ENCODE measurements around the gene NOTO. TPM values are rescaled to one million over a fixed set of nuclear protein-coding genes. Genes with fewer than 3 reads are reported as not detected.

NOTO gene
- total and polyA plus RNA-seq, 2 experiments from 2014 or later = not detected

DNA sequence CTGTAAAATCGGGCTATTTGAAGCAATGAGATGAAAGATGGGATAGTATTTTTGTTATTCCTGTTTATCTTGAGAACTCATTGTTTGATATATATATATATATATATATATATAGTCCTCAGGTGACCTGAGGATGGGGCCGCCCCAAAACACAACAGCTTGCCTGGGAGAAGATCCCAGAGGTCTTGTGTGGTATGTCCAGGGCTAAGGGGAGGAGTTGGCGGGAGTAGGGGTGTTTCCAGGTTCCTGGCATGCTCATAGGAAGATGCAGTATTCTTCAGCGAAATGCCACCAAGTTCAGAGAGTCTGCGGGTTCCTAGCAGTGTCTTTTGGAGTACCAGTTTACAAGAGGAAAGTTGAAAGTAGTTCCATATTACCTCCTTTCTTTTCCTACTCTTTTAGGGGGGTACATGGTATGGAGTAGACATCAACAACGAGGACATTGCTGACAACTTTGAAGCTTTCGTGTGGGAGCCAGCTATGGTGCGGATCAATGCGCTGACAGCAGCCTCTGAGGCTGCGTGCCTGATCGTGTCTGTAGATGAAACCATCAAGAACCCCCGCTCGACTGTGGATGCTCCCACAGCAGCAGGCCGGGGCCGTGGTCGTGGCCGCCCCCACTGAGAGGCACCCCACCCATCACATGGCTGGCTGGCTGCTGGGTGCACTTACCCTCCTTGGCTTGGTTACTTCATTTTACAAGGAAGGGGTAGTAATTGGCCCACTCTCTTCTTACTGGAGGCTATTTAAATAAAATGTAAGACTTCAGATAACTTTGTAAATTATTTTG is 50.1 kb downstream of the NOTO start:
- TF ChIP-seq, protein P1, sequence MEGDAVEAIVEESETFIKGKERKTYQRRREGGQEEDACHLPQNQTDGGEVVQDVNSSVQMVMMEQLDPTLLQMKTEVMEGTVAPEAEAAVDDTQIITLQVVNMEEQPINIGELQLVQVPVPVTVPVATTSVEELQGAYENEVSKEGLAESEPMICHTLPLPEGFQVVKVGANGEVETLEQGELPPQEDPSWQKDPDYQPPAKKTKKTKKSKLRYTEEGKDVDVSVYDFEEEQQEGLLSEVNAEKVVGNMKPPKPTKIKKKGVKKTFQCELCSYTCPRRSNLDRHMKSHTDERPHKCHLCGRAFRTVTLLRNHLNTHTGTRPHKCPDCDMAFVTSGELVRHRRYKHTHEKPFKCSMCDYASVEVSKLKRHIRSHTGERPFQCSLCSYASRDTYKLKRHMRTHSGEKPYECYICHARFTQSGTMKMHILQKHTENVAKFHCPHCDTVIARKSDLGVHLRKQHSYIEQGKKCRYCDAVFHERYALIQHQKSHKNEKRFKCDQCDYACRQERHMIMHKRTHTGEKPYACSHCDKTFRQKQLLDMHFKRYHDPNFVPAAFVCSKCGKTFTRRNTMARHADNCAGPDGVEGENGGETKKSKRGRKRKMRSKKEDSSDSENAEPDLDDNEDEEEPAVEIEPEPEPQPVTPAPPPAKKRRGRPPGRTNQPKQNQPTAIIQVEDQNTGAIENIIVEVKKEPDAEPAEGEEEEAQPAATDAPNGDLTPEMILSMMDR (IDR thresholded peaks at IDR 0.05; ENCODE audit: low read depth, low read length) = no peak
- H3K4me3 ChIP-seq = no peak overlapping the region
- peaks cover 54% of the 10 kb centered on the region for H3K36me3 ChIP-seq
- H3K27me3 ChIP-seq = no peaks in the 10 kb centered on the region
- no peaks in the 10 kb centered on the region for H3K4me1 ChIP-seq (ENCODE audit: low read depth)
- no peaks in the 10 kb centered on the region for H3K9me3 ChIP-seq (ENCODE audit: low read depth)
- H3K27ac ChIP-seq = no peak overlapping the region
- DNase-seq (ENCODE audit: low read depth in 1 of 2, low spot score in 1 of 2) = no peak

DNA sequence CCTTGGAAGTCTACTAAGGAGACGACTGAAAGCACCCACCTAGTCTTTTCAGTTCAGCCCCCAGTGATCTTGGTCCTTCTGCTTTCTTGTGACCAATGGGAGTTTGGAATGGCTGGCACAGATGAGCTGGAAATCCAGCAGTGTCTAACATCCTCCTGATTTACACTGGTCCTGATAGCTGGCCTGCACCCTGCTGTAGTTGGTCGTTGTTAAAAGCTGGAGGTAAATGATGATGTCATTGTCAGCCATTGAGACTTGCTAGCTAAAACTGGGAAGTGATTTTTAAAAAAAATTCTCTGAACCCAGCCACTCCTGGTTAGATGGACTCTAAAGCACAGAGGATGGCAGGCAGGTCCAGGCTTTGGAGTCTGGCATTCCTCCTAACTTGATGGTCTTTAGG is 51.0 kb downstream of the NOTO start:
- TF ChIP-seq, protein P1 (IDR thresholded peaks at IDR 0.05; ENCODE audit: low read depth, low read length) = no peak
- Histone ChIP-seq H3K27me3 (no peaks in the 10 kb centered on the region), H3K4me1 (ENCODE audit: low read depth) (no peaks in the 10 kb centered on the region), H3K4me3 (no peak overlapping the region), H3K27ac (no peak overlapping the region), H3K36me3 (peaks cover 47% of the 10 kb centered on the region), H3K9me3 (ENCODE audit: low read depth) (no peaks in the 10 kb centered on the region)
- DNase-seq (ENCODE audit: low read depth in 1 of 2, low spot score in 1 of 2) = no peak

DNA sequence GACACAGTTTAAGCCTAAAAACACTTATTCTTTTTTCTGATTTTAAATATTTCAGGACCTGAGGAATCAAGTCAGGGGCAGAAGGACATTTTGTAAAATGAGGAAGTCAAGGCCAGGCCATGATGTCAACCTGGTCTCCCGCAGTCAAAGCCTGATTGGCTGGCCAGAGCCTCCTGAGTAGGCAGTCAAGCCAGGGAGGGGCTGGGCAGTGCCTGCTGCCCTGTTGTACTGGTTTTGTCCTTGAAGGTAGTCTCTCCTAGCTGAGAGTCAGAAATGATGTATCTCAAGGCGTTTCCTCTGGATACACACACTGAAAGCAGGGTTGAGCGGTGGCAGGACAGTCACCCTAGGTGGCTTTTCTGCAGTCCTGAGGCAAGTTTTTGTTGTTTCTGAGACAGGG is 51.5 kb downstream of the NOTO start:
- Histone ChIP-seq H3K9me3 (ENCODE audit: low read depth) (no peaks in the 10 kb centered on the region), H3K36me3 (peaks cover 42% of the 10 kb centered on the region), H3K27ac (no peak overlapping the region), H3K4me1 (ENCODE audit: low read depth) (no peaks in the 10 kb centered on the region), H3K4me3 (no peak overlapping the region), H3K27me3 (no peaks in the 10 kb centered on the region)
- TF ChIP-seq, protein P1 (IDR thresholded peaks at IDR 0.05; ENCODE audit: low read depth, low read length) = no peak
- no peak for DNase-seq (ENCODE audit: low read depth in 1 of 2, low spot score in 1 of 2)

DNA sequence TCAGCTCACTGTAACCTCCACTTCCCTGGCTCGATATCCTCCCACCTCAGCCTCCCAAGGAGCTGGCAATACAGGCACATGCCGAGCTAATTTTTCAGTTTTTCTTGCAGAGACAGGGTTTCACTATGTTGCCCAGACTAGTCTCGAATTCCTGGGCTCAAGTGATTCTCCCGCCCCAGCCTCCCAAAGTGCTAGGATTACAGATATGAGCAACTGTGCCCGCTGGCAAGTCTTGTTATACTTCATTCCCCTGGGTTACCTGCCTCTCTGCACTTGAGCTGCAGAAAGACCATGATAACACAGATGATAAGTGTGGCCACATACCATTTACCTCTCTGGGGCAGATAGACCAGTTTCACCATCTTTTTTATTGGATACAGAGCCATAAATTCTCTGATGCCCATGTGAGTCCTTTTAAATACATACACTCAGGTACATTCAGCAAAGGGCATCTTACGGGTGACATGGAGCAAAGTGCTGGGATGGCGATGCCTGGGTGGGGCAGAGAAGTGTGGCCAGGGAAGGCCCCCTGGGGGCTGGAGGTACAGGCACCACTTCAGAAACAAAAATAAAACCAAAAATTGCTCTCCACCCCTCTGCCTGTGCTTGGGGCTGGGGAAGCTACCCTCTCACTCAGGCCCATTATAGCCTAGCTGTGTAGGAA is 52.1 kb downstream of the NOTO start:
- TF ChIP-seq, protein P1 (IDR thresholded peaks at IDR 0.05; ENCODE audit: low read depth, low read length) = no peak
- Histone ChIP-seq H3K27me3 (no peaks in the 10 kb centered on the region), H3K4me3 (no peak overlapping the region), H3K27ac (no peak overlapping the region), H3K9me3 (ENCODE audit: low read depth) (no peaks in the 10 kb centered on the region), H3K4me1 (ENCODE audit: low read depth) (no peaks in the 10 kb centered on the region), H3K36me3 (peaks cover 36% of the 10 kb centered on the region)
- no peak for DNase-seq (ENCODE audit: low read depth in 1 of 2, low spot score in 1 of 2)

DNA sequence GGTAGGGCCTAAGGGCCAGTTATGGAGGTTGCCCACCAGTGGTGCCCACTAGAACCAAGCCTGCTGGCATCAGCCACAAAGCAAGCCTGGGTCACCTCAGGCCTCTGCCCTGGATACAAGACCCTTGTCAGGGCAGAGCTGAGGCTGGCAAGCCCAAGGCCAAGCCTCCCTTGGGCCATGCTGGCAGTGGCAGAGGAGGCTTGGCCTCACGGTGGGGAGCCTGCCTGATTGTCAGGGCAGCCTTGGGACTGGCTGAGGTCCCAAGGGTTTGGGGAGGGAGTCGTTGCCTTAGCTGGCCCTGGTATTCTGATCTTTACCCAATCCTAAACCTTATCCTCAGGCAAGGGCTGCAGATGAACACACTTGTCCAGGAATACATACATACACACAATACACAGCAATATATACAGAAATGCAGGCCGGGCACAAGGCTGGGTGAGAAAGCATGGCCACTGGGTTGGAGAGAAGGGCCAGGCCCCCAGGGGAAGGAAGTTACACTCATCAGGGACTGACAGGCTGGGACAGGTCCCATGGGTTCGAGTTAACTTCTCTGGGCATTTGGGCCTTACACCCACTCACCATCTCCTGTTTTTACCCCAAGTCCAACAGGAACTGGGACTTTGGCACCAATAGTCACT is 52.8 kb downstream of the NOTO start:
- H3K27me3 ChIP-seq = no peaks in the 10 kb centered on the region
- TF ChIP-seq, protein P1 (IDR thresholded peaks at IDR 0.05; ENCODE audit: low read depth, low read length) = no peak
- peaks cover 30% of the 10 kb centered on the region for H3K36me3 ChIP-seq
- H3K4me1 ChIP-seq (ENCODE audit: low read depth) = no peaks in the 10 kb centered on the region
- no peak for DNase-seq (ENCODE audit: low read depth in 1 of 2, low spot score in 1 of 2)
- no peaks in the 10 kb centered on the region for H3K9me3 ChIP-seq (ENCODE audit: low read depth)
- H3K4me3 ChIP-seq = no peak overlapping the region
- H3K27ac ChIP-seq = no peak overlapping the region
